HepG2 (cell line): ENCODE measurements around the gene STYXL1.

Experiments used
- HCFC1 ChIP-seq: fragments of 150-350 bp; IDR thresholded peaks from 2 replicates; pipeline ENCODE4 v1.6.1; 2014; ENCODE audit warnings: low read depth, low read length
- MEIS1 ChIP-seq: sonication (generic); formaldehyde crosslinking; IDR thresholded peaks from 2 replicates; pipeline ENCODE4 v1.9.0; 2021; ENCODE audit warnings: mild to moderate bottlenecking, missing genetic modification reagents, moderate library complexity, borderline replicate concordance
- RAD21 ChIP-seq: fragments of 450-650 bp; formaldehyde crosslinking; IDR thresholded peaks from 2 replicates; pipeline ENCODE4 v1.5.0; 2020; ENCODE audit warnings: mild to moderate bottlenecking
- TAF1 ChIP-seq: sonication (generic); formaldehyde crosslinking; IDR thresholded peaks from 2 replicates; pipeline ENCODE4 v1.4.0; 2020; ENCODE audit warnings: missing genetic modification reagents
- ZFAT ChIP-seq: sonication (generic); formaldehyde crosslinking; conservative IDR thresholded peaks from 2 replicates; pipeline ENCODE4 v1.8.1; 2023; ENCODE audit warnings: missing genetic modification reagents, inconsistent platforms
- ZNF10 ChIP-seq: sonication (generic); formaldehyde crosslinking; IDR thresholded peaks from 2 replicates; pipeline ENCODE4 v1.4.0; 2020; ENCODE audit warnings: mild to moderate bottlenecking, low read depth, missing genetic modification reagents, borderline replicate concordance
- ZNF333 ChIP-seq: sonication (generic); formaldehyde crosslinking; IDR thresholded peaks from 2 replicates; pipeline ENCODE4 v1.4.0; 2020; ENCODE audit warnings: mild to moderate bottlenecking, missing genetic modification reagents, borderline replicate concordance
- ZNF335 ChIP-seq: sonication (generic); formaldehyde crosslinking; IDR thresholded peaks from 2 replicates; pipeline ENCODE4 v1.4.0; 2020; ENCODE audit warnings: missing genetic modification reagents
- TF ChIP-seq, protein P1 (sequence below): sonication (generic); formaldehyde crosslinking; IDR thresholded peaks from 2 replicates; pipeline ENCODE4 v1.5.0; 2020; ENCODE audit warnings: mild to moderate bottlenecking, missing genetic modification reagents, moderate library complexity
- TF ChIP-seq, protein P2 (sequence below): sonication (generic); formaldehyde crosslinking; IDR thresholded peaks from 2 replicates; pipeline ENCODE4 v1.4.0; 2020; ENCODE audit warnings: missing genetic modification reagents, borderline replicate concordance

DNA sequence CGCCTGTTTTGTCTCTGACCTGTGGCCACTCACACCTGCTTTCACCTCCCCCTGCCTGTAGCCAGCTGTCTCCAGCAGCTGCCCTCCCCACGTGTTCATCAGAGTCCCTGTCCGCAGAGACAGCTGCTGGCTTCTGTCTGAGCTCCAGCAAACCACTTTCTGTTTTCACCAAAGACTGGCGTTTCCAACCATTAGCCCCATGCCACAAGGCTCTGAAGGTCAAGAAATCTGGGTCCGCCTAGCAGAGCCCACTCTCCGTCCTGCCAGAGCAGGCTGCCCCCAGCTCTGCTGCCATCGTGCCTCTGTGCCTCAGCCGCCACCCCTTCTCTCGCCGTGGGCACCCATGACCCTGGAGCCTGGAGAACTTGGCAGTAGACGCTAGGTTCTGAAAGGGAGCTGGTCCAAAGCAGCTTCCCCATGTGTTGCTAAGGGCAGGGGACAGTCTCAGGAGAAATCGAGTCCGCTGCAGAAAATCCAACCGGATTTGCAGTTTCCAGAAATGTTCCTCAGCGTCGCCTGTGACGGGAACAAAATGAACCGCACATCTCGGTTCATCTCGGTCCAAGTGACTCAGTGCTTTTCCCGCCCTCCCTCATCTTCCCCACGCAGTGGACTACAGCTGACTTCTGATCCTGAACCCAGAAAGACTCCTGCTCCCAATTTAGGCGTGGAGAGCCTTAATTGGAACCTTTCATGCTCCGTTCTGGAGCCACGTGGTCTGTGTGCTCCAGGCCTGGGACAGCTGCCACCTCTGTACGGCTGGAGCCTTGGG lies 81.4 kb downstream of the STYXL1 start:
- TF ChIP-seq ZNF335 (no peak), RAD21 (CRISPR knock-in tag) (no peak), MEIS1 (CRISPR knock-in tag) (no peak), ZNF10 (CRISPR knock-in tag) (no peak), ZNF333 (CRISPR knock-in tag) (no peak), TAF1 (CRISPR knock-in tag) (no peak), HCFC1 (no peak), ZFAT (CRISPR knock-in tag) (no peak)
- TF ChIP-seq, protein P1, sequence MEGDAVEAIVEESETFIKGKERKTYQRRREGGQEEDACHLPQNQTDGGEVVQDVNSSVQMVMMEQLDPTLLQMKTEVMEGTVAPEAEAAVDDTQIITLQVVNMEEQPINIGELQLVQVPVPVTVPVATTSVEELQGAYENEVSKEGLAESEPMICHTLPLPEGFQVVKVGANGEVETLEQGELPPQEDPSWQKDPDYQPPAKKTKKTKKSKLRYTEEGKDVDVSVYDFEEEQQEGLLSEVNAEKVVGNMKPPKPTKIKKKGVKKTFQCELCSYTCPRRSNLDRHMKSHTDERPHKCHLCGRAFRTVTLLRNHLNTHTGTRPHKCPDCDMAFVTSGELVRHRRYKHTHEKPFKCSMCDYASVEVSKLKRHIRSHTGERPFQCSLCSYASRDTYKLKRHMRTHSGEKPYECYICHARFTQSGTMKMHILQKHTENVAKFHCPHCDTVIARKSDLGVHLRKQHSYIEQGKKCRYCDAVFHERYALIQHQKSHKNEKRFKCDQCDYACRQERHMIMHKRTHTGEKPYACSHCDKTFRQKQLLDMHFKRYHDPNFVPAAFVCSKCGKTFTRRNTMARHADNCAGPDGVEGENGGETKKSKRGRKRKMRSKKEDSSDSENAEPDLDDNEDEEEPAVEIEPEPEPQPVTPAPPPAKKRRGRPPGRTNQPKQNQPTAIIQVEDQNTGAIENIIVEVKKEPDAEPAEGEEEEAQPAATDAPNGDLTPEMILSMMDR = no peak
- TF ChIP-seq, protein P2, sequence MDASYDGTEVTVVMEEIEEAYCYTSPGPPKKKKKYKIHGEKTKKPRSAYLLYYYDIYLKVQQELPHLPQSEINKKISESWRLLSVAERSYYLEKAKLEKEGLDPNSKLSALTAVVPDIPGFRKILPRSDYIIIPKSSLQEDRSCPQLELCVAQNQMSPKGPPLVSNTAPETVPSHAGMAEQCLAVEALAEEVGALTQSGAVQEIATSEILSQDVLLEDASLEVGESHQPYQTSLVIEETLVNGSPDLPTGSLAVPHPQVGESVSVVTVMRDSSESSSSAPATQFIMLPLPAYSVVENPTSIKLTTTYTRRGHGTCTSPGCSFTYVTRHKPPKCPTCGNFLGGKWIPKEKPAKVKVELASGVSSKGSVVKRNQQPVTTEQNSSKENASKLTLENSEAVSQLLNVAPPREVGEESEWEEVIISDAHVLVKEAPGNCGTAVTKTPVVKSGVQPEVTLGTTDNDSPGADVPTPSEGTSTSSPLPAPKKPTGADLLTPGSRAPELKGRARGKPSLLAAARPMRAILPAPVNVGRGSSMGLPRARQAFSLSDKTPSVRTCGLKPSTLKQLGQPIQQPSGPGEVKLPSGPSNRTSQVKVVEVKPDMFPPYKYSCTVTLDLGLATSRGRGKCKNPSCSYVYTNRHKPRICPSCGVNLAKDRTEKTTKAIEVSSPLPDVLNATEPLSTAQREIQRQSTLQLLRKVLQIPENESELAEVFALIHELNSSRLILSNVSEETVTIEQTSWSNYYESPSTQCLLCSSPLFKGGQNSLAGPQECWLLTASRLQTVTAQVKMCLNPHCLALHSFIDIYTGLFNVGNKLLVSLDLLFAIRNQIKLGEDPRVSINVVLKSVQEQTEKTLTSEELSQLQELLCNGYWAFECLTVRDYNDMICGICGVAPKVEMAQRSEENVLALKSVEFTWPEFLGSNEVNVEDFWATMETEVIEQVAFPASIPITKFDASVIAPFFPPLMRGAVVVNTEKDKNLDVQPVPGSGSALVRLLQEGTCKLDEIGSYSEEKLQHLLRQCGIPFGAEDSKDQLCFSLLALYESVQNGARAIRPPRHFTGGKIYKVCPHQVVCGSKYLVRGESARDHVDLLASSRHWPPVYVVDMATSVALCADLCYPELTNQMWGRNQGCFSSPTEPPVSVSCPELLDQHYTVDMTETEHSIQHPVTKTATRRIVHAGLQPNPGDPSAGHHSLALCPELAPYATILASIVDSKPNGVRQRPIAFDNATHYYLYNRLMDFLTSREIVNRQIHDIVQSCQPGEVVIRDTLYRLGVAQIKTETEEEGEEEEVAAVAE (CRISPR knock-in tag) = no peak
